A673 (cell line): ENCODE measurements around the gene PWWP2B. TPM values are rescaled to one million over a fixed set of nuclear protein-coding genes. Genes with fewer than 3 reads are reported as not detected.
A peak's percentile ranks its signal among the peaks of the same experiment; 100 is the strongest.

Experiments used
- BruUV-seq: library from RNA; stranded (reverse); fragments of 400-500 nt; replicated peaks from 2 replicates; lab custom pipeline; 2021; lab: Mats Ljungman, UMichigan
- CTCF ChIA-PET: fragments of 300-600 bp; sonication (Branson Sonifier 250); formaldehyde crosslinking; loops from one replicate; lab custom pipeline; 2022; ENCODE audit warnings: antibody characterized with exemption; lab: Charles Lee
- POLR2A ChIA-PET: fragments of 300-600 bp; sonication (Branson Sonifier 250); formaldehyde crosslinking; loops from one replicate; lab custom pipeline; 2022; ENCODE audit warnings: antibody characterized with exemption; ENCODE audit not compliant: low non-redundant PET; lab: Charles Lee
- DNase-seq: peaks from one replicate; pipeline ENCODE4 v3.0.0-alpha.2; 2015; ENCODE audit warnings: low spot score
- H3K27ac ChIP-seq: fragments of 200-600 bp; sonication (generic); 2 replicates; pipeline ENCODE4 v1.5.1; 2016; ENCODE audit warnings: mixed run types, low read depth, mild to moderate bottlenecking, mixed read lengths, antibody characterized with exemption, low read length; ENCODE audit not compliant: poor library complexity, severe bottlenecking
- H3K27me3 ChIP-seq: fragments of 200-600 bp; sonication (generic); replicated peaks from 2 replicates; pipeline ENCODE4 v1.6.1; 2017; ENCODE audit warnings: mixed run types, low read depth, mild to moderate bottlenecking, mixed read lengths, antibody characterized with exemption, low read length; ENCODE audit not compliant: insufficient read depth, poor library complexity
- H3K36me3 ChIP-seq: fragments of 200-600 bp; sonication (generic); 2 replicates; pipeline ENCODE4 v1.6.1; 2016; ENCODE audit warnings: mixed run types, mild to moderate bottlenecking, mixed read lengths, antibody characterized with exemption, low read length; ENCODE audit not compliant: insufficient read depth, poor library complexity, severe bottlenecking
- H3K4me1 ChIP-seq: fragments of 200-600 bp; sonication (generic); 2 replicates; pipeline ENCODE4 v1.6.1; 2017; ENCODE audit warnings: mixed run types, mild to moderate bottlenecking, mixed read lengths, antibody characterized with exemption, low read length; ENCODE audit not compliant: insufficient read depth, poor library complexity, severe bottlenecking
- H3K4me3 ChIP-seq: fragments of 200-600 bp; sonication (generic); 2 replicates; pipeline ENCODE4 v1.5.1; 2016; ENCODE audit warnings: low read depth, mixed run types, mild to moderate bottlenecking, mixed read lengths, low read length; ENCODE audit not compliant: poor library complexity, severe bottlenecking
- H3K9me3 ChIP-seq: fragments of 200-600 bp; sonication (generic); 2 replicates; pipeline ENCODE4 v1.6.1; 2016; ENCODE audit warnings: mixed run types, low read depth, mild to moderate bottlenecking, mixed read lengths, antibody characterized with exemption, low read length; ENCODE audit not compliant: poor library complexity, severe bottlenecking
- EZH2 ChIP-seq: fragments of 200-600 bp; sonication (generic); IDR thresholded peaks from 2 replicates; pipeline ENCODE4 v1.6.1; 2017; ENCODE audit warnings: borderline replicate concordance, low read depth, mild to moderate bottlenecking, mixed read lengths, antibody characterized with exemption, low read length; ENCODE audit not compliant: poor library complexity, severe bottlenecking
- intact Hi-C: fragments of 100-400 bp; cut with micrococcal nuclease; formaldehyde crosslinking; loops from one replicate; pipeline ENCODE4 v1.10.0; 2022; ENCODE audit not compliant: unreplicated experiment
- total RNA-seq: library from RNA; stranded (reverse); gene quantifications from 2 replicates; pipeline ENCODE4 v1.2.3, GENCODE V29; 2021
- TF ChIP-seq, protein P1 (sequence below): fragments of 300-800, 200-600 bp; sonication (generic); conservative IDR thresholded peaks from 2 replicates; pipeline ENCODE4 v1.5.1; 2017; ENCODE audit warnings: low read depth, mild to moderate bottlenecking, antibody characterized with exemption, low read length, moderate library complexity, mixed read lengths

Gene PWWP2B
- total RNA-seq, 1 experiment from 2014 or later = 18.6 TPM

DNA sequence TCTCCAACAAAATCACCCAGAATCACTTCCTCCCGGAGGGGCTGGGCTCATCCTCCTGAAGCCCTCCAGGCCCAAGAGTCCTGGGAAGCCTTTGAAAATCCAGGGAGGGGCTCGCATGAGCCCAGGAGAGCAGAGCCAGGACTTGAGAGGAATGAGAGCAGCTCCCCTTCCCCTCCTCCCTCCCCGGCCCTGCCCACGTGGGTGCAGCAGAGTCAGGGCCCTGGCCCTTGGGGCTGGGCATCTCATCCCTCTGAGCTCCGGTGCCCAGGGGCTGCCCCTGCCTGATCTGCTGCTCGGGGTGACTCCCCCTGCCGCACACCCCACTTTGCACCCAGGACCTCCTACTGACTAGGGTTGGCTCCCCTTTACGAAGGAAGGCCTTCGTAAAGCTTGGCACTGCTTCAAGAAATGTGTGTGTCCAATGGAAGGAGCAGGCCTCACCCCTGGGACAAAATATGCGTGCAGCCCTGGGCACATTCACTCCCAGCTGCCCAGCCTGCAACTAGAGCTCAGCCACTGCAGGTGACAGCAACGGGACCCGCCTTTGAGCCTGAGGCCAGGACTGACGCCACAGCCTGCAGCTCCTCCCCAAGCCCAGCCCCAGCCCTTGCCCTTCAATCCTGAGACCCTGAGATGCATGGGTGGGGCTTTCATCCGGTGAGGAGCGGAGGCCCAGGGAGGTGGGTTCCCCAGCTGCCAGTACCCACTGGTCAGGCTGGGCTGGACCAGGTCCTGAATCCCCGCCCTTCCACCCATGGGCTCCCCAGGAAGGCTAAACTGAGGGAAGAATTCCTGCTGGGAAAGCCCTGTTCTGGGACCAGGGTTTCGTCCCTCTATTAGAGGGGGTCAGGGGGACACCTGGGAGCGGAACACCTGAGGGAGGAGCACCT is 21.8 kb downstream of the PWWP2B start:
- H3K4me3 ChIP-seq = no peak overlapping the region
- ChIA-PET POLR2A (no interaction called here), CTCF (no interaction called here)
- no TSS peak for BruUV-seq
- TF ChIP-seq EZH2 = no peak
- TF ChIP-seq, protein P1, sequence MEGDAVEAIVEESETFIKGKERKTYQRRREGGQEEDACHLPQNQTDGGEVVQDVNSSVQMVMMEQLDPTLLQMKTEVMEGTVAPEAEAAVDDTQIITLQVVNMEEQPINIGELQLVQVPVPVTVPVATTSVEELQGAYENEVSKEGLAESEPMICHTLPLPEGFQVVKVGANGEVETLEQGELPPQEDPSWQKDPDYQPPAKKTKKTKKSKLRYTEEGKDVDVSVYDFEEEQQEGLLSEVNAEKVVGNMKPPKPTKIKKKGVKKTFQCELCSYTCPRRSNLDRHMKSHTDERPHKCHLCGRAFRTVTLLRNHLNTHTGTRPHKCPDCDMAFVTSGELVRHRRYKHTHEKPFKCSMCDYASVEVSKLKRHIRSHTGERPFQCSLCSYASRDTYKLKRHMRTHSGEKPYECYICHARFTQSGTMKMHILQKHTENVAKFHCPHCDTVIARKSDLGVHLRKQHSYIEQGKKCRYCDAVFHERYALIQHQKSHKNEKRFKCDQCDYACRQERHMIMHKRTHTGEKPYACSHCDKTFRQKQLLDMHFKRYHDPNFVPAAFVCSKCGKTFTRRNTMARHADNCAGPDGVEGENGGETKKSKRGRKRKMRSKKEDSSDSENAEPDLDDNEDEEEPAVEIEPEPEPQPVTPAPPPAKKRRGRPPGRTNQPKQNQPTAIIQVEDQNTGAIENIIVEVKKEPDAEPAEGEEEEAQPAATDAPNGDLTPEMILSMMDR = no peak
- peaks cover 35% of the 10 kb centered on the region for H3K4me1 ChIP-seq
- intact Hi-C loops = no loop called here
- no peaks in the 10 kb centered on the region for H3K9me3 ChIP-seq
- no peaks in the 10 kb centered on the region for H3K27me3 ChIP-seq
- DNase-seq = no peak
- H3K36me3 ChIP-seq = no peaks in the 10 kb centered on the region
- peak overlapping the region; percentile 42 for H3K27ac ChIP-seq

DNA sequence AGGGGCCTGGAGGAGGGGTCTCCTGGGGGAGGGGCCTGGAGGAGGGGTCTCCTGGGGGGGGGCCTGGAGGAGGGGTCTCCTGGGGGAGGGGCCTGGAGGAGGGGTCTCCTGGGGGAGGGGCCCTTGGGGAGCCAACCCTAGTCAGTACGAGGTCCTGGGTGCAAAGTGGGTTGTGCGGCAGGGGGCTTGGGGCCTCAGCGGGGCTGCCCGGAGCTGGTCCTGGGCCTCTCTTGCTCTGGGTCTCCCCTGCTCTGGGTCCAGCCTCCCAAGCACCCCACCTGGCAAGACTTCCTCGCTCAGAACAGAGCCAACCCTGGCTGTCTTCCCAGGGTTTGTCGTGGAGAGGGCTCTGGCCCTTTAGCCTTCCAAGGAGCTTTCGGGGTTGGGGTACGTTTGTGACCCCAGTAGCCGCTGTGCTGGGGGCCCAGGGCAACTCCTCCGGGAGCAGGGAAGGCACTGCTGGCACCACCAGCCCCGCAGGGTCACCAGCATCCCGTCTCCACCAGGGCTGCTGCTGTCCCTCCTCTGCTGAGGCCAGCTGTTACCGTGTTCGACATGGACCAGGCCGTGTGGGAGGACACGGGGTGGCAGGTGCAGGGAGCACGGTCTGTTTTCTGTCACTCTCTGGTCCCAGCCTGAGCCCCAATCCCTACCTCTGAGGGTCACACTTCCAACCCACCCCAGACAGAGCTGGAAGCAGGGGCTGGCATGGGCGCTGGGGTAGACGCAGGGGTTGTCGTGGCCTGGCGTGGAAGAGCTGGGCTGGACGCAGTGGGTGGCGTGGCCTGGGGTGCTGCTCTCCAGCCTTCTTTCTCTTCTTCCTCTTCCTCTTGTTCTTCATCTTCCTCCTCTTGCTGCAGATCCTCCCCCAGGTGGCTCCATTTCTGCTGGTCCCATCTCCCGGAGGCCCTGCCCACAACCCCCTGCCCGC is 22.8 kb downstream of the PWWP2B start:
- CTCF ChIA-PET = no interaction called here
- no peaks in the 10 kb centered on the region for H3K27me3 ChIP-seq
- H3K4me3 ChIP-seq = no peak overlapping the region
- BruUV-seq = no TSS peak
- DNase-seq = no peak
- H3K9me3 ChIP-seq = no peaks in the 10 kb centered on the region
- intact Hi-C loops = no loop called here
- peak overlapping the region; percentile 23 for H3K27ac ChIP-seq
- no peaks in the 10 kb centered on the region for H3K36me3 ChIP-seq
- POLR2A ChIA-PET = no interaction called here
- peaks cover 30% of the 10 kb centered on the region for H3K4me1 ChIP-seq
- TF ChIP-seq EZH2 = no peak
- TF ChIP-seq, protein P1 = no peak

DNA sequence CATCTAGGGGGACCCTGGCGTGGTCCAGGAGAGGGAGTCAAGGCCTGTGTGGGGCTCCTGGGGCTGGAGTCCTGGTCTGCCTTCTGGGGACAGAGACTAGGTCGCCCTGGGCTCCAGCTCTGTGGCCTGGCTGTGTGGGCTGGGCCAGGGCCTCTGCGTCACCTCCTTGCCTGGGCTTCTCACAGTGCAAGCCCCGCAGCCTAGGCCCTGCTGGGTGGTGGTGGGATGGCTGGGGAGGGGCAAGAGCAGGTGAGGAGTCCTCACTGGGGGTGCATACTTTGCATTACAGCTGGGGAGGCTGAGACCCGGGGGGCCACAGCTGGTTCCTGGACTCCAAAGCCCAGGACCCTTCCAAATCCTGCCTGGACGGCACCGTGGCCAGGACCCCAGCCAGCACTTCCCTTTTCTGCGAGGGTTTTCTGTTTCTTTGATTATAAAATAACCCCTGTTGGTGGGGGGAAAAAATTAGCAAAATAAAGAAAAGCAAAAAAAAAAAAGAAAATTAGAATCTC is 23.5 kb downstream of the PWWP2B start:
- ChIA-PET CTCF (no interaction called here), POLR2A (no interaction called here)
- no peak for TF ChIP-seq EZH2
- TF ChIP-seq, protein P1 = no peak
- intact Hi-C loops = no loop called here
- no peak overlapping the region for H3K4me3 ChIP-seq
- H3K36me3 ChIP-seq = no peaks in the 10 kb centered on the region
- no TSS peak for BruUV-seq
- no peaks in the 10 kb centered on the region for H3K9me3 ChIP-seq
- H3K4me1 ChIP-seq = peaks cover 30% of the 10 kb centered on the region
- peak overlapping the region; percentile 37 for H3K27ac ChIP-seq
- H3K27me3 ChIP-seq = no peaks in the 10 kb centered on the region
- DNase-seq = no peak
